Activated CD8-positive, alpha-beta T cell treated with anti-CD3 and anti-CD28 coated beads for 36 hours (primary cell): ENCODE results near the gene TEF. TPM values are rescaled to one million over a fixed set of nuclear protein-coding genes. Genes with fewer than 3 reads are reported as not detected.

Source experiments
- ATAC-seq: fragments of 200-7000 bp; cut with Tn5 transposase; one replicate; pipeline ENCODE4 v1.10.0; 2021; ENCODE audit warnings: mild to moderate bottlenecking, moderate library complexity
- CTCF ChIA-PET: fragments of 350-600 bp; sonication (Branson Sonifier 250); formaldehyde crosslinking; loops from one replicate; lab custom pipeline; 2021; ENCODE audit warnings: antibody characterized with exemption; lab: Charles Lee
- POLR2A ChIA-PET: fragments of 350-600 bp; sonication (Branson Sonifier 250); formaldehyde crosslinking; loops from one replicate; lab custom pipeline; 2021; ENCODE audit warnings: antibody characterized with exemption; lab: Charles Lee
- DNase-seq: peaks from one replicate; pipeline ENCODE4 v3.0.0-alpha.2; 2020
- H3K27ac Mint-ChIP-seq: one replicate; pipeline ENCODE4 v1.8.0; 2021; ENCODE audit warnings: mild to moderate bottlenecking, mixed read lengths
- H3K27me3 Mint-ChIP-seq: one replicate; pipeline ENCODE4 v1.8.0; 2021; ENCODE audit warnings: mixed read lengths
- H3K36me3 Mint-ChIP-seq: one replicate; pipeline ENCODE4 v1.8.0; 2021; ENCODE audit warnings: low read depth, mixed read lengths
- H3K4me1 Mint-ChIP-seq: one replicate; pipeline ENCODE4 v1.8.0; 2021; ENCODE audit warnings: low read depth, mixed read lengths
- H3K4me3 Mint-ChIP-seq: one replicate; pipeline ENCODE4 v1.8.0; 2021; ENCODE audit warnings: mild to moderate bottlenecking, moderate library complexity, mixed read lengths
- H3K9me3 Mint-ChIP-seq: one replicate; pipeline ENCODE4 v1.8.0; 2021; ENCODE audit warnings: mixed read lengths
- CTCF ChIP-seq: fragments of 200-600 bp; IDR thresholded peaks from one replicate; pipeline ENCODE4 v1.8.0; 2022; ENCODE audit warnings: antibody characterized with exemption, mild to moderate bottlenecking
- intact Hi-C: fragments of 100-400 bp; cut with micrococcal nuclease; formaldehyde crosslinking; loops from one replicate; pipeline ENCODE4 v1.10.0; 2022
- total RNA-seq, 2 experiments: library from RNA; stranded (reverse); gene quantifications; one replicate each; pipeline ENCODE4 v1.2.3, GENCODE V29; 2021

The TEF gene
- total RNA-seq, 2 experiments from 2014 or later = 1.4 to 2.0 TPM

- CTCF ChIA-PET = interaction anchor here (1.1 to 1.8 kb wide), 3 partner anchors 21 to 144 kb away, joined by 3 to 12 read pairs (median 5); no protein-coding TSS in a partner anchor
- no peak overlapping the region for H3K27ac Mint-ChIP-seq
- POLR2A ChIA-PET = interaction anchor here (1.4 to 4.4 kb wide), 2 partner anchors 61 to 86 kb away, joined by 4 to 20 read pairs; partner anchors contain the start of genes ACO2 and PHF5A
Measured at GRCh38 chr22:41383085-41383484, 1.3 kb downstream of the TEF start.

GRCh38 chr22:41384128-41384527 lies 2.4 kb downstream of the TEF start:
- intact Hi-C loops = no loop called here
- H3K27me3 Mint-ChIP-seq = no peaks in the 10 kb centered on the region
- no peak overlapping the region for H3K27ac Mint-ChIP-seq
- CTCF ChIA-PET = interaction anchor here (1.5 to 1.8 kb wide), 2 partner anchors 20 to 143 kb away, joined by 5 to 12 read pairs; no protein-coding TSS in a partner anchor
- no peaks in the 10 kb centered on the region for H3K9me3 Mint-ChIP-seq
- no peak overlapping the region for H3K4me3 Mint-ChIP-seq
- ATAC-seq (no peak), DNase-seq (no peak)
- POLR2A ChIA-PET = interaction anchor here (4.4 kb wide), 1 partner anchor 85 kb away, joined by 20 read pairs; the partner anchor contains the start of genes ACO2 and PHF5A
- H3K36me3 Mint-ChIP-seq = peaks cover 2% of the 10 kb centered on the region
- peaks cover 16% of the 10 kb centered on the region for H3K4me1 Mint-ChIP-seq
- no peak for TF ChIP-seq CTCF

More at GRCh38 chr22:41383085-41383484, 1.3 kb downstream of the TEF start:
- intact Hi-C loops = no loop called here
- no peaks in the 10 kb centered on the region for H3K27me3 Mint-ChIP-seq
- peak overlapping the region; percentile 85 for H3K4me3 Mint-ChIP-seq
- H3K9me3 Mint-ChIP-seq = no peaks in the 10 kb centered on the region
- DNase-seq = no peak
- H3K4me1 Mint-ChIP-seq = peaks cover 16% of the 10 kb centered on the region
- no peaks in the 10 kb centered on the region for H3K36me3 Mint-ChIP-seq
- TF ChIP-seq CTCF = no peak
- ATAC-seq = no peak

- DNase-seq (no peak), ATAC-seq (no peak)
- ChIA-PET POLR2A (interaction anchor here (0.7 kb wide), 1 partner anchor 121 kb away, joined by 3 read pairs; no protein-coding TSS in a partner anchor), CTCF (interaction anchor here (2.6 kb wide), 1 partner anchor 17 kb away, joined by 10 read pairs; no protein-coding TSS in a partner anchor)
- no peak for TF ChIP-seq CTCF
- Mint-ChIP-seq H3K27me3 (no peaks in the 10 kb centered on the region), H3K4me1 (peaks cover 8% of the 10 kb centered on the region), H3K9me3 (no peaks in the 10 kb centered on the region), H3K4me3 (no peak overlapping the region), H3K27ac (no peak overlapping the region), H3K36me3 (peaks cover 5% of the 10 kb centered on the region)
- intact Hi-C loops = no loop called here
Measured at GRCh38 chr22:41387341-41387740, 5.6 kb downstream of the TEF start.

GRCh38 chr22:41394012-41394356 lies 12.2 kb downstream of the TEF start:
- ATAC-seq = no peak
- POLR2A ChIA-PET = no interaction called here
- CTCF ChIA-PET = interaction anchor here (4.3 kb wide), 1 partner anchor 10 kb away, joined by 23 read pairs; no protein-coding TSS in a partner anchor
- no peak overlapping the region for H3K4me3 Mint-ChIP-seq
- no peaks in the 10 kb centered on the region for H3K27me3 Mint-ChIP-seq
- H3K27ac Mint-ChIP-seq = no peak overlapping the region
- no peak for DNase-seq
- no peak for TF ChIP-seq CTCF
- peaks cover 3% of the 10 kb centered on the region for H3K36me3 Mint-ChIP-seq
- no peaks in the 10 kb centered on the region for H3K4me1 Mint-ChIP-seq
- no peaks in the 10 kb centered on the region for H3K9me3 Mint-ChIP-seq
- intact Hi-C loops = no loop called here

- Mint-ChIP-seq H3K27me3 (no peaks in the 10 kb centered on the region), H3K9me3 (no peaks in the 10 kb centered on the region), H3K36me3 (no peaks in the 10 kb centered on the region), H3K4me1 (no peaks in the 10 kb centered on the region), H3K4me3 (no peak overlapping the region), H3K27ac (no peak overlapping the region)
- ATAC-seq (no peak), DNase-seq (no peak)
- CTCF ChIA-PET = interaction anchor here (1.3 kb wide), 1 partner anchor 473 kb away, joined by 3 read pairs; no protein-coding TSS in a partner anchor
- POLR2A ChIA-PET = no interaction called here
- intact Hi-C loops = no loop called here
- no peak for TF ChIP-seq CTCF
Measured at GRCh38 chr22:41395531-41396240, 13.9 kb downstream of the TEF start.
